Fibroblast of peridontal ligament (primary cell): ENCODE measurements around the gene OVOL2.

Source experiments
- DNase-seq: peaks from one replicate; pipeline ENCODE4 v3.0.0-alpha.2; 2010; ENCODE audit errors: extremely low read depth

OVOL2 gene

GRCh38 chr20:18012901-18013300, 44.8 kb downstream of the OVOL2 start:
- DNase-seq: no peak

GRCh38 chr20:18011951-18012645, 45.6 kb downstream of the OVOL2 start:
- DNase-seq: no peak

DNA sequence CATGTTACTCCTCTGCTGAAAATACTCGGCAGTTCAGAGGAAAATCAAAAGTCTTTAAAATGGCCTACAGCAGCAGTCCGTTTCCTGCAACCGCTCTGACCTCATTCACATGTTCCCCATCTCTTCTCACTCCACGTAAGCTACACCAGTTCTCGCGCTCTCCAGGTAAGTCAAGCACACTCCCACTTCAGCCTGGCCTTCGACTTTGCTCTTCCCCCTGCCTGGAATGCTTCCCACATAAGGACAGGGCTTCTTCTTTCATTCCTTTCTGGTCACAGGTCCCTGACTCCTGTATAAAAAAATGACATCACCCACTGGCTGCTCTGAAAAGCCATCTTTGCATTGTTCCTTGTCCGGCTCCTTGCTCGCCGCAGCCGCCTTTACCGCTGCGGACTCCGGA, 46.2 kb downstream of the OVOL2 start:
- no peak for DNase-seq

DNA sequence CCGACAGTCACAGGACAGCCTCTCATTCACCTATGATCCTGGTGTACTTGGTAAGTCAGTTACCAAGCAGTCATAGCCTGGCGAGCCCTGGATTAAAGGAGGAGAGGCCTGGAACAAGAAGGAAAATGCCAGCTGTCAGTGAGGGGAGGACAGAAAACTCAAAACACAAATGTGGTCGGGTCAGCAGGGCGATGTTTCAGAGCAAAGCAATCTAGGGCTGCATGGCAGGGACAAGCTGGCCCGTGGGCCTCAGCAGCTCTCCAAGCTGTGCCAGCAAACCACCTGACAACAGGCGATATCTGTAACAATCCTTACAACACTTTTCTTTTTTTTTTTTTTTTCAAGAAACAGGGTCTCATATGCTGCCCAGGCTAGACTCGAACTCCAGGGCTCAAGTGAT, 48.6 kb downstream of the OVOL2 start:
- DNase-seq: no peak

DNA sequence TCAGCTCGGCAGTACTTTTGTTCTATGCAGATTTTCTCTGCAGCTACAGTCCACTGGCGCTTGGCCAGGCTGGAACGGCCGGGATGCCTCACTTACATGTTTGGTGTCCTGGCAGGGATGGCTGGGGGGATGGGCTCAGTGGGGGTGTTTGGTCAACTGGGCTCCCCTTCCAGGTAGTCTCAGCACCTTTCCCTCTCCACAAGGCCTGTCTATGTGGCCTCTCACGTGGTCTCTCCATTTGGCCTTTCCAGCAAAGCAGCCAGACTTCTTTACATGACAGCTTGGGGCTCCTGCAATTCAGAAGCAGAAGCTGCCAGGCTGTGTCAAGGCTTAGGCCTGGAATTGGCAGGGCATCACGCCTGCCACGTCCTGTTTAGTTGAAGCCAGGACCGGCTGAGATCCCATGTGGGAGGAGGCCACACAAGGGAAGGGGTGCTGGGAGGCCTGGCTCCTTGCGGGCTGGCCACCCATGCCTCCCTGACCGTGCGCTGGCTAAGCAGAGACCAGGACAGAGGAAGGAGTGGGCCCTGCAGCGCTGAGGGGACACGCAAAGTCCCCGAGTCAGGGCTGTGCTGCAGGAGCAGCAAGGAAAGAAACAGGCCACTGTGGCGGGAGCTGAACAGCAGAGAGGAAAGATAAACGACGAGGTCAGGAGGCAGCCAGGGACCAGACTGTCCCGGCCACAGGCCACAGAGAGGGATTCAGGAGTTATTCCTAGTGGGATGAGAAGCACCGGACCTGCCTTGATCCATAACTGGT, 50.0 kb downstream of the OVOL2 start:
- no peak for DNase-seq

DNA sequence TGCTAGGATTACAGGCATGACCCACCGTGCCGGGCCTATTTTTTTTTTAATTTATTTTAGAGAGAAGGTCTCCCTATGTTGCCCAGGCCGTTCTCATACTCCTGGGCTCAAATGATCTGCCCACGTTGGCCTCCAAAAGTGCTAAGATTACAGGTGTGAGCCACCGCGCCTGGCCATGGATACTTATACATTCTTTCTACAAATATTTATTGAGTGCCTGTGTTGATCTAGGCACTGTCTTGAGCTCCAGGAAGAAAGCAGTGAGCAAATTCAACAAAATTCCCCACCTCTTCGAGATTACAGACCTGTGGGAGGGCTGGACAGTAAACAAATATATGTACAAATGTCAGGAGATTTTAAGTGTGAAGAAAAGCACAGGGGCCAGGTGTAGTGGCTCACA, 51.0 kb downstream of the OVOL2 start:
- no peak for DNase-seq

DNA sequence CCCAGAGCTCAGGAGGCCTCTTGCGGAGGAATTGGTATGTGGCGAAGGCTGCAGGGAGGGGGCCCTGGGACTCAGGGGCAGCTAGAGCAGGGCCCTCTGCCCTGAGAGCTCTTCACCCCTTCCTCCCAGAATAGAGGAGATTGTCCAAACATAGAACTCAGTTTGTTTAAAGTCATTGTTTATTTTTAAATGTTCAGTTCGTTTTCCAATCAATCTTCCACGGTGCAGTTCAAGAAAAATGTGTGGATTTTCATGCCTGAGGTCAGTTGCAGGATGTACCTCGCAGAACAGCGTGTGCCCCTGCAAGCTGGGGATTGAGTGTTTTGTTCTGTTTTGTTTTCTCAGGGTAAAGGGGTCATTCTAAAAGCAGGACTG, 51.7 kb downstream of the OVOL2 start:
- no peak for DNase-seq

GRCh38 chr20:18005170-18005989, 52.3 kb downstream of the OVOL2 start:
- no peak for DNase-seq

- DNase-seq: peak; percentile 45
These were observed 53.2 kb downstream of the OVOL2 start for GRCh38 chr20:18004384-18005031.

- DNase-seq: no peak
These were observed 53.8 kb downstream of the OVOL2 start for GRCh38 chr20:18003897-18004296.

DNA sequence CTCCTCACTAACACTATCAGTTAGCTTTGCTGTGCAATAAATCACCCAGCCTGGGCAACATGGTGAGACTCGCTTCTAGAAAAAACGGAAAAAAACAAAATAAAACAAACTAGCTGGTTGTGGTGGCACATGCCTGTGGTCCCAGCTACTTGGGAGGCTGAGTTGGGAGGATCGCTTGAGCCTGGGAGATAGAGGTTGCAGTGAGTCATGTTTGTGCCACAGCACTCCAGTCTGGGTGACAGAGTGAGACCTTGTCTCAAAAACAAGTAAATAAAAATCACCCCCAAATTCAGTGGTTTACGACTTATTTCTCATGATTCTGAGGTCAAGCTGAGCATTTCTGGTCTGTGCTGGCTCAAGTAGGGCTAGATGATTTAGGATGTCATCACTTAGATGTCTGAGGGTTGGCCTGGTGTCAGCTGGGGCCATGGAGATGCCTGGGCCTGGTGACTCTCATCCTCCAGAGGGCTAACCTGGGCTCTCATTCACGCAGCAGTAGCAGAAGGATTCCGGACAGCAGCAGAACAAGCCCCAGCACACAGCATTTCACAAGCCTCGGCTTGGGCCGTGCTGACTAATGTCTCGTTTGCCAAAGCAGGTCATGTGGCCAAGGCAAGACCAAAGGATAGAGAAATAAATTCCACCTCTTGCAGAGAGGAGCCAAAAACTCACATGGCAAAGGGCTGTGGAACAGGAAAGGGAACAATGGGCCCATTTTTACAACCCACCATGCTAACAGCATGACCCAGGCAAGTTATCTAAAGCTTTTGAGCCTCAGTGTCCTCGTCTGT, 56.4 kb downstream of the OVOL2 start:
- peak; percentile 80 for DNase-seq

DNA sequence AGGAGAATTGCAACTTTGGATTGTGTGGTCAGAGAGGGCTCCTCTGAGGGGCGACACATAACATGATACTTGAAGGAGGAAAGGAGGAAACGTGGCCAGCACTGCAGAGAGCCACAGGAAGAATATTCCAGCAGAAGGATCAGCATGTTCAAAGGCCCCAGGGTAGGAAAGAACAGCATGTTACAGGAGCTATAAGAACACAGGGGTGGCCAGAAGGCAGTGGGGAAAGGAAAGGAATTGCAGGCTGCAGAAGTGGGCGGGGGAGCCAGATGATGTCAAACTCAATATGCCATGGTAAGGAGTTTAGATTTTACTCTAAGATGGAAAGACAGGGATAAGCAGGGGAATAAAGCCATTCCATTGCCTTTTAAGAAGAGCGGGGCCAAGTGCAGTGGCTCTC, 58.1 kb downstream of the OVOL2 start:
- no peak for DNase-seq

GRCh38 chr20:17998446-17998845, 59.3 kb downstream of the OVOL2 start:
- no peak for DNase-seq

- peak; percentile 86 for DNase-seq
These were observed 61.5 kb downstream of the OVOL2 start for GRCh38 chr20:17995967-17996819.

GRCh38 chr20:17993546-17993945, 64.2 kb downstream of the OVOL2 start:
- no peak for DNase-seq

GRCh38 chr20:17992847-17993513, 64.7 kb downstream of the OVOL2 start:
- DNase-seq: no peak

- no peak for DNase-seq
These were observed 65.5 kb downstream of the OVOL2 start for GRCh38 chr20:17992224-17992637.

DNA sequence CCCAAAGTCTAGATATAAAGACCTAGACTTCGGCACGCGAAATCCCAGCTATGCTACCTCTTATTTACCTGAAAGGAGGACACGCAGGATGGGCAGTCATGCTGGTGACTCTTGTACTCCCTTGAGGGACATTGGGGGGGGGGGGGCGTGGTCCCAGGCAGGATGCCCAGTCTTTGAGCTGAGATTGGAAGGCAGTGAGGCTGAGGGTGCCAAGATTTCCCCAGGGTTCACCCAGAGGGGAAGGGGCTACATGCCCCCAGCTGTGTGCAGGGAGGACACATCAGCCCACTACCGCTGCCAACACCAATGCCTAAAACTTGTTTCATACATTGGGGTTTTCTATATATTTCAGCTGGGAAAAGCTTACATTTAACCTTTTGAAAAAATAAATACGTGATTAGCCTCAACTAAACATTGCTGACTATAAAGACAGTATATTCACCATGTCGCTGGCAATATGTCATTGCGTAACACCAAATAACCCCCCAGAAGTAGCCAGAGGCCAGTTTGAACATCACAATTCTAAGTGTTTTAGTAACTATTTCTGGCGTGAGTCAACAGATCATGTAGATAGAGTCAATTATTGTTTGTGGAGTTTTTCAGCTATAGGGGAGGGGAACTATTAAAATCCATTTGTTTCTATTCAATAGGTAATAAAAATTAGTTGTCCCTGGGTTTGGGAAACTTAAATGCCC, 67.3 kb downstream of the OVOL2 start:
- no peak for DNase-seq

- no peak for DNase-seq
These were observed 69.7 kb downstream of the OVOL2 start for GRCh38 chr20:17987988-17988387.
